HepG2 (cell line): ENCODE data around the gene CAPZA2. TPM values are rescaled to one million over a fixed set of nuclear protein-coding genes. Genes with fewer than 3 reads are reported as not detected.

Experiments
- ATAC-seq: fragments of 200-7000 bp; cut with Tn5 transposase; 3 replicates; pipeline ENCODE4 v1.9.1; 2020; ENCODE audit warnings: mild to moderate bottlenecking, moderate library complexity
- BruUV-seq: library from RNA; stranded (reverse); fragments of 400-500 nt; replicated peaks from 2 replicates; lab custom pipeline; 2021; lab: Mats Ljungman, UMichigan
- CTCF ChIA-PET: fragments of 300-600 bp; formaldehyde crosslinking; extraction: SDS; loops from one replicate; lab custom pipeline; 2021; ENCODE audit warnings: low total read pairs, inconsistent platforms, low intra/inter-chr PET ratio; lab: Yijun Ruan, JAX
- POLR2A ChIA-PET: fragments of 350-600 bp; sonication (Branson Sonifier 250); formaldehyde crosslinking; loops from one replicate; lab custom pipeline; 2020; ENCODE audit warnings: antibody characterized with exemption, inconsistent platforms; lab: Yijun Ruan, JAX
- DNase-seq: peaks from one replicate; pipeline ENCODE4 v3.0.0-alpha.2; 2015; ENCODE audit warnings: low spot score
- FAIRE-seq: peaks from 3 replicates; lab custom pipeline; 2011; peaks lifted over from hg19 to GRCh38; lab: Jason Lieb, UNC
- H2AFZ ChIP-seq: one replicate; pipeline ENCODE4 v1.6.1; 2011; ENCODE audit warnings: low read length, inconsistent platforms
- H3K27ac ChIP-seq: fragments of 300-600 bp; 3 replicates; pipeline ENCODE4 v1.8.0; 2011; ENCODE audit warnings: mixed run types, mild to moderate bottlenecking, mixed read lengths, low read length, inconsistent platforms; ENCODE audit not compliant: insufficient read depth; ENCODE audit errors: extremely low read length
- H3K27me3 ChIP-seq, 2 experiments: fragments of 200-600 bp in 1 of 2; 2 replicates in 1 of 2; 3 replicates in 1 of 2; pipeline versions ENCODE4 v1.6.0 to v1.8.0; 2011; ENCODE audit warnings: low read length in 2 of 2, mild to moderate bottlenecking in 2 of 2, moderate library complexity in 2 of 2, inconsistent platforms in 1 of 2; ENCODE audit not compliant: insufficient read depth in 2 of 2, control insufficient read depth in 1 of 2
- H3K36me3 ChIP-seq, 2 experiments: fragments of 200-600 bp in 1 of 2; replicated peaks in 1 of 2; 2 replicates in 1 of 2; 3 replicates in 1 of 2; pipeline versions ENCODE4 v1.5.1 to v1.8.0; 2011; ENCODE audit warnings: low read length in 2 of 2, inconsistent platforms in 1 of 2; ENCODE audit not compliant: insufficient read depth in 2 of 2, control insufficient read depth in 1 of 2
- H3K4me1 ChIP-seq: 2 replicates; pipeline ENCODE4 v1.5.1; 2012; ENCODE audit warnings: low read length, inconsistent platforms; ENCODE audit not compliant: insufficient read depth
- H3K4me2 ChIP-seq: 2 replicates; pipeline ENCODE4 v1.6.0; 2011; ENCODE audit warnings: low read depth, low read length, inconsistent platforms
- H3K4me3 ChIP-seq, 3 experiments: fragments of 200-600 bp in 1 of 3; sonication (generic), shearing (Covaris generic) in 1 of 3; replicated peaks in 1 of 3; 2 replicates each; pipeline ENCODE4 v1.5.1; 2011 to 2016; ENCODE audit warnings: low read length in 3 of 3, inconsistent platforms in 2 of 3, low read depth in 2 of 3, mild to moderate bottlenecking in 2 of 3, control low read depth in 1 of 3, mixed read lengths in 1 of 3; ENCODE audit not compliant: insufficient read depth in 1 of 3
- H3K79me2 ChIP-seq: one replicate; pipeline ENCODE4 v1.6.1; 2011; ENCODE audit warnings: low read length, inconsistent platforms; ENCODE audit not compliant: insufficient read depth
- H3K9ac ChIP-seq: 2 replicates; pipeline ENCODE4 v1.6.0; 2011; ENCODE audit warnings: mild to moderate bottlenecking, low read depth, low read length, inconsistent platforms; ENCODE audit not compliant: insufficient read depth
- H3K9me3 ChIP-seq: 2 replicates; pipeline ENCODE4 v1.5.1; 2012; ENCODE audit warnings: mild to moderate bottlenecking, low read length
- H4K20me1 ChIP-seq: 2 replicates; pipeline ENCODE4 v1.6.0; 2011; ENCODE audit warnings: inconsistent platforms, mild to moderate bottlenecking, low read length, moderate library complexity; ENCODE audit not compliant: insufficient read depth
- DBP ChIP-seq: sonication (generic); formaldehyde crosslinking; IDR thresholded peaks from 2 replicates; pipeline ENCODE4 v1.4.0; 2020; ENCODE audit warnings: missing genetic modification reagents; ENCODE audit errors: not compliant biosample characterization
- HDAC2 ChIP-seq: sonication (generic); formaldehyde crosslinking; IDR thresholded peaks from 2 replicates; pipeline ENCODE4 v1.4.0; 2020; ENCODE audit warnings: missing genetic modification reagents
- KLF12 ChIP-seq: sonication (generic); formaldehyde crosslinking; IDR thresholded peaks from 2 replicates; pipeline ENCODE4 v1.4.0; 2020; ENCODE audit warnings: missing genetic modification reagents, borderline replicate concordance
- ZFY ChIP-seq: sonication (generic); formaldehyde crosslinking; IDR thresholded peaks from 2 replicates; pipeline ENCODE4 v1.4.0; 2020; ENCODE audit warnings: missing genetic modification reagents
- ZNF629 ChIP-seq: sonication (generic); formaldehyde crosslinking; conservative IDR thresholded peaks from 2 replicates; pipeline ENCODE4 v1.5.0; 2020; ENCODE audit warnings: missing genetic modification reagents
- ZNF670 ChIP-seq: sonication (generic); formaldehyde crosslinking; IDR thresholded peaks from 2 replicates; pipeline ENCODE4 v1.8.0; 2022; ENCODE audit warnings: mild to moderate bottlenecking, missing genetic modification reagents, borderline replicate concordance
- WGBS: methylation state at CpG from one replicate; pipeline ENCODE4 v1.1.6; 2017; ENCODE audit warnings: low lambda C conversion rate; 5-methylcytosine and 5-hydroxymethylcytosine counted together
- in situ Hi-C: cut with HindIII; loops from 2 replicates; pipeline ENCODE4 v1.10.0; 2017; ENCODE audit warnings: low pct_unique_long_range_greater_than_20kb; ENCODE audit not compliant: extremely low pct_ligation_motif_present
- intact Hi-C: fragments of 100-400 bp; cut with micrococcal nuclease; formaldehyde crosslinking; loops from one replicate; pipeline ENCODE4 v1.10.0; 2022; ENCODE audit not compliant: unreplicated experiment
- polyA plus RNA-seq, 8 experiments: library from polyadenylated mRNA; depleted of rRNA in 3 of 8; stranded (reverse) in 7 of 8; unstranded in 1 of 8; fragments of >200 nt; fragmentation: Illumina TruSeq in 4 of 8; extraction: Trizol in 4 of 8; gene quantifications; 2 replicates each; pipeline versions ENCODE4 v1.2.1 to v1.2.3, GENCODE V29; 2011 to 2016; ENCODE audit warnings: low read depth in 4 of 8, missing spikeins in 1 of 8, mixed read lengths in 1 of 8; ENCODE audit not compliant: insufficient read depth in 1 of 8
- total RNA-seq, 5 experiments: library from RNA; depleted of rRNA; stranded (reverse); fragments of >200 nt; fragmentation: Illumina TruSeq; extraction: Trizol; gene quantifications; 2 replicates each; pipeline ENCODE4 v1.2.3, GENCODE V29; 2016; ENCODE audit warnings: low read depth in 1 of 5

Gene CAPZA2
- total and polyA plus RNA-seq, 2 of the 13 experiments (the other 11 are each of a cell fraction or from before 2014, with no cell fraction given), result 38.4 to 199 TPM

GRCh38 chr7:116942504-116942903, 80.1 kb downstream of the CAPZA2 start:
- no TSS peak for BruUV-seq
- H2AFZ ChIP-seq, result no peak overlapping the region
- no peak for DNase-seq
- H3K4me2 ChIP-seq, result no peak overlapping the region
- no peak for TF ChIP-seq KLF12
- no peaks in the 10 kb centered on the region for H4K20me1 ChIP-seq
- H3K79me2 ChIP-seq, result no peaks in the 10 kb centered on the region
- no peaks in the 10 kb centered on the region for H3K9me3 ChIP-seq
- 24% methylated on average over 1 of the region's 2 CpGs for WGBS
- peaks cover 9% of the 10 kb centered on the region for H3K4me1 ChIP-seq
- no peak for ATAC-seq
- H3K27me3 ChIP-seq, result no peaks in the 10 kb centered on the region; a peak in 1 of 5 replicates
- ChIA-PET POLR2A (no interaction called here), CTCF (no interaction called here)
- H3K4me3 ChIP-seq, result no peak overlapping the region
- FAIRE-seq, result no peak
- no peak overlapping the region for H3K9ac ChIP-seq
- H3K36me3 ChIP-seq, result no peaks in the 10 kb centered on the region
- intact Hi-C loops, result no loop called here
- H3K27ac ChIP-seq, result no peak overlapping the region
- in situ Hi-C loops, result no loop called here

GRCh38 chr7:116948934-116949333, 86.5 kb downstream of the CAPZA2 start:
- no peak for ATAC-seq
- Histone ChIP-seq H3K9me3 (no peaks in the 10 kb centered on the region), H3K4me1 (peaks cover 13% of the 10 kb centered on the region), H3K27me3 (no peaks in the 10 kb centered on the region), H3K9ac (no peak overlapping the region), H3K79me2 (no peaks in the 10 kb centered on the region), H2AFZ (no peak overlapping the region), H3K36me3 (no peaks in the 10 kb centered on the region), H3K27ac (no peak overlapping the region), H4K20me1 (no peaks in the 10 kb centered on the region), H3K4me3 (no peak overlapping the region), H3K4me2 (no peak overlapping the region)
- FAIRE-seq, result no peak
- BruUV-seq, result no TSS peak
- ChIA-PET CTCF (no interaction called here), POLR2A (no interaction called here)
- TF ChIP-seq ZFY (CRISPR knock-in tag), result no peak
- TF ChIP-seq HDAC2 (CRISPR knock-in tag), result no peak
- 0 out of 2 replicates have a peak, but pooled peaks have one; percentile 38 for TF ChIP-seq ZNF629
- no peak for TF ChIP-seq ZNF670
- no peak for TF ChIP-seq DBP (CRISPR knock-in tag)
- DNase-seq, result no peak
- intact Hi-C loops, result no loop called here
- in situ Hi-C loops, result no loop called here
- 3% methylated on average over 3 of the region's 3 CpGs for WGBS
